Measurements from ENCODE around the gene WRAP73.
"Not testable (repeated sequence)": the region's sequence is repeated elsewhere in the genome, so short reads cannot be mapped to it uniquely, and the experiment has no call there.

Gene WRAP73

GRCh38 chr1:3593745-3594144, 56.2 kb downstream of the WRAP73 start:
- DNase-seq, result no peak

- DNase-seq, result no peak
These were observed 56.6 kb downstream of the WRAP73 start for GRCh38 chr1:3593334-3593733.

DNA sequence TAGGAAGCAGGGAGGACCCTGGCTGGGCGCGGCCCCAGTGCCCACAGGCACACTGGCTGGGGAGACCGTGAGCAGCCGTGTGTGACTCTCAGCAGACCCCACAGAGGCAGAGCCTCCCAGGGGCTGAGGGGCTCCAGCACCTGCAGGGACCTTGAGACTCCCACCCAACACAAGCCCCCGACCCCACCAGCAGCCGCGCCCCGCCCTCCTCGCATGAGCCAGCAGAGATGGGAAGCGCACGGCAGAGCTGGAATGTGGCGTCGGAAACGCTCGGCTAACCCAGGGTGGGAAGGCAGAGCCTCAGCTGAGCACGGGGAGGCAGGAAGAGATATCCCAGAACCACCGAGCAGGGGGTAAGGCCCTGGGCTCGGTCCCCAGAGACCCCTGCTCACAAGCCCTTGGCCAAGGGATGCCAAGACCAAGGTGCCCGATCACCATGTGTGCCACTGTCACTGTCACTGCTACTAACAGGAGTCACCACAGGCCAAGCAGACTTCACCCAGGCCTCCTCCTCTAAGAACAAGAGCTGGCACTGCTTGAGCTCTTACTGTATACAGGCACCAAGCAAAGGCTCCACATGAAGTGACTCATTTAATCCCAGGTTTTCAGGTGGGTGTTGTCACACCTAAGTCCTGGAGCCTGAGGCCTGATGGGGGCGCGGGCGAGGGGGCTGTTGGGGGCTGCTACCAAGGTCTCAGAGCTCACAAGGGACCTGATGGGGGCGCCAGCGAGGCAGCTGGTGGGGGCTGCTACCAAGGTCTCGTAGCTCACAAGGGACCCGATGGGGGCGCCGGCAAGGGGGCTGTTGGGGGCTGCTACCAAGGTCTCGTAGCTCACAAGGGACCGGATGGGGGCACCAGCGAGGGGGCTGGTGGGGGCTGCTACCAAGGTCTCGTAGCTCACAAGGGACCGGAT, 58.7 kb downstream of the WRAP73 start:
- no peak for DNase-seq

DNA sequence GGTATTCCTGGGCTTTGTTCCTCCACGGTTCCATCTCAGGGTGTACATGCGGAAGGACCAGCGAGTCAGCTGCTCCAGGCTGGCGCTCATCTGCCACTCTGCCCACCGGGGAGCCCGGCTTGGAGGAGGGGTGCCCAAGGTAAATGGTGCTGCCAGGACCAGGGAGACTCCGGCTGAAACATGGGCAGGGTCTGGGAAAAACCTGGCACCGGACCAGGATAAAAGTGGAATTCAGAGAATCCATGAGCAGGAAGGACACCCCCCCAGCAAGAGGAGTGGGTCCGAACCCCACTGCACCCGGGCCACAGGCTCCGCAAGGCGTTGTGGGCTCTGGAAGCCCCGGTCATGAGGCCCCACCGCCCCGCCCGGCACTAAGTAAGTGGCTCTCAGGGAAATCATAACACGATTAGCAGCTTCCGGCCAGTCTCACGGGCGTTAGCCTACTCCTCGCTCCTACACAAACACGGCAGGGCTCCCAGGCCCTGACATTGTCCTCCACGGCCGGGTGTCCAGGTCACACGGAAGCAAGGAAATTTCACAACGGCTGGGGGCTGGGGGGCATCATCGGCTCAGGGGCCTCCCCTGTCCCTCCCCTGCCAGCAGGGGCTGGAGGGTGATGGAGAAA, 59.7 kb downstream of the WRAP73 start:
- no peak for DNase-seq

- DNase-seq, result no peak
These were observed 61.5 kb downstream of the WRAP73 start for GRCh38 chr1:3588395-3588794.

GRCh38 chr1:3586986-3587759, 62.7 kb downstream of the WRAP73 start:
- no peak for DNase-seq

GRCh38 chr1:3585940-3586568, 63.8 kb downstream of the WRAP73 start:
- DNase-seq, result no peak

DNA sequence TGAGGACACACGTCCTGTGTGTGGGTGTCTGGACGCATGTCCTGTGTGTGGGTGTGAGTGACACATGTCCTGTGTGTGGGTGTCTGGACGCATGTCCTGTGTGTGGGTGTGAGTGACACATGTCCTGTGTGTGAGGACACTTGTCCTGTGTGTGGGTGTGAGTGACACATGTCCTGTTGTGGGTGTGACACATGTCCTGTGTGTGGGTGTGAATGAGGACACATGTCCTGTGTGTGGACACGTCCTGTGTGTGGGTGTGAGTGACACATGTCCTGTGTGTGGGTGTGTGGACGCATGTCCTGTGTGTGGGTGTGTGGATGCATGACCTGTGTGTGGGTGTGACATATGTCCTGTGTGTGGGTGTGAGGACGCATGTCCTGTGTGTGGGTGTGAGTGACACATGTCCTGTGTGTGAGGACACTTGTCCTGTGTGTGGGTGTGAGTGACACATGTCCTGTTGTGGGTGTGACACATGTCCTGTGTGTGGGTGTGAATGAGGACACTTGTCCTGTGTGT, 64.5 kb downstream of the WRAP73 start:
- not testable (repeated sequence) for DNase-seq

GRCh38 chr1:3584915-3585314, 65.0 kb downstream of the WRAP73 start:
- no peak for DNase-seq

- not testable (repeated sequence) for DNase-seq
These were observed 66.2 kb downstream of the WRAP73 start for GRCh38 chr1:3583751-3584150.

GRCh38 chr1:3581296-3582036, 68.4 kb downstream of the WRAP73 start:
- DNase-seq, result no peak

Data from NCI-H748 treated with DMSO at 0.1 percent for 48 hours (cell line).